Measurements from ENCODE around the gene DHDDS.

DHDDS gene

GRCh38 chr1:26459148-26459547 lies 27.0 kb downstream of the DHDDS start:
- no peak overlapping the region for H3K4me2 ChIP-seq (ENCODE audit: low read depth, low read length)

DNA sequence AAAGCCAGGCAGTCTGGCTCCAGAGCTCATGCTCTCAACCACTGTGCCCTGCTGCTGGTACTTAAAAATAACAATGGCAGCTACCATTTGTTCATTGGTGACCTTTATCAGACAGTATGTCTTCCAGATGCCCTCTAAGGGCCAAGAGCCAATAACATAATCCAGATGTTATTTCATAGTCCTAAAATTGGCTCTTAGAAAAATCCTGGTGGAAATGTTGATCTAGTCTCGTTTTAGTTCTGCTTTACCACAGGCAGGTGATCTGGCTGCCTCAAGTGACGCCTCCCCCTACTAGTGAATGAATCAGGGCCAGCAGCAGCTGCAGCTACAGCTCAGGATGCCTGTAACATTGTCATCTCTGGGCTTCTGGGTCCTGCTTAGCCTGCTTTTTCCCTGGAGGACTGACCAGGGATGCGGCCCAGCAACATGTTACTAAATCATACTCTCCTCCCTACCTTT lies 27.5 kb downstream of the DHDDS start:
- TF ChIP-seq, protein P1, sequence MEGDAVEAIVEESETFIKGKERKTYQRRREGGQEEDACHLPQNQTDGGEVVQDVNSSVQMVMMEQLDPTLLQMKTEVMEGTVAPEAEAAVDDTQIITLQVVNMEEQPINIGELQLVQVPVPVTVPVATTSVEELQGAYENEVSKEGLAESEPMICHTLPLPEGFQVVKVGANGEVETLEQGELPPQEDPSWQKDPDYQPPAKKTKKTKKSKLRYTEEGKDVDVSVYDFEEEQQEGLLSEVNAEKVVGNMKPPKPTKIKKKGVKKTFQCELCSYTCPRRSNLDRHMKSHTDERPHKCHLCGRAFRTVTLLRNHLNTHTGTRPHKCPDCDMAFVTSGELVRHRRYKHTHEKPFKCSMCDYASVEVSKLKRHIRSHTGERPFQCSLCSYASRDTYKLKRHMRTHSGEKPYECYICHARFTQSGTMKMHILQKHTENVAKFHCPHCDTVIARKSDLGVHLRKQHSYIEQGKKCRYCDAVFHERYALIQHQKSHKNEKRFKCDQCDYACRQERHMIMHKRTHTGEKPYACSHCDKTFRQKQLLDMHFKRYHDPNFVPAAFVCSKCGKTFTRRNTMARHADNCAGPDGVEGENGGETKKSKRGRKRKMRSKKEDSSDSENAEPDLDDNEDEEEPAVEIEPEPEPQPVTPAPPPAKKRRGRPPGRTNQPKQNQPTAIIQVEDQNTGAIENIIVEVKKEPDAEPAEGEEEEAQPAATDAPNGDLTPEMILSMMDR (IDR thresholded peaks at IDR 0.05; ENCODE audit: low read length), result no peak
- TF ChIP-seq EZH2 (optimal IDR thresholded peaks at IDR 0.05; ENCODE audit: low read depth, low read length) (no peak), EZH2phosphoT487 (IDR thresholded peaks at IDR 0.05; ENCODE audit: low read length) (no peak)
- H3K79me2 ChIP-seq (ENCODE audit: low read length), result no peaks in the 10 kb centered on the region
- no peak overlapping the region for H3K27ac ChIP-seq (ENCODE audit: low read length)
- no peaks in the 10 kb centered on the region for H3K4me1 ChIP-seq (ENCODE audit: low read length)
- H2AFZ ChIP-seq (ENCODE audit: low read length), result no peak overlapping the region
- H3K36me3 ChIP-seq (replicated peaks; ENCODE audit: insufficient read depth, low read length), result peaks cover 5% of the 10 kb centered on the region; the same call in 1 of the 2 replicates
- H3K27me3 ChIP-seq (replicated peaks; ENCODE audit: insufficient read depth, low read length), result no peaks in the 10 kb centered on the region
- DNase-seq, result no peak
- no peaks in the 10 kb centered on the region for H4K20me1 ChIP-seq (ENCODE audit: insufficient read depth, low read length)
- no peak overlapping the region for H3K4me2 ChIP-seq (ENCODE audit: low read depth, low read length)
- H3K4me3 ChIP-seq (ENCODE audit: low read length), result no peak overlapping the region
- no peaks in the 10 kb centered on the region for H3F3A ChIP-seq (ENCODE audit: insufficient read depth, low read length)
- H3K9me2 ChIP-seq (replicated peaks; ENCODE audit: insufficient read depth, low read length), result no peaks in the 10 kb centered on the region
- no peak overlapping the region for H3K9ac ChIP-seq (ENCODE audit: low read length)
- H3K9me3 ChIP-seq (replicated peaks; ENCODE audit: insufficient read depth, low read length), result no peaks in the 10 kb centered on the region

More at GRCh38 chr1:26459148-26459547, 27.0 kb downstream of the DHDDS start:
- no peak for TF ChIP-seq EZH2phosphoT487 (IDR thresholded peaks at IDR 0.05; ENCODE audit: low read length)
- no peak for TF ChIP-seq EZH2 (optimal IDR thresholded peaks at IDR 0.05; ENCODE audit: low read depth, low read length)
- TF ChIP-seq, protein P1 (IDR thresholded peaks at IDR 0.05; ENCODE audit: low read length), result no peak
- no peaks in the 10 kb centered on the region for H3K9me3 ChIP-seq (replicated peaks; ENCODE audit: insufficient read depth, low read length)
- no peaks in the 10 kb centered on the region for H3K79me2 ChIP-seq (ENCODE audit: low read length)
- DNase-seq, result no peak
- no peak overlapping the region for H2AFZ ChIP-seq (ENCODE audit: low read length)
- H3K4me3 ChIP-seq (ENCODE audit: low read length), result no peak overlapping the region
- H3K27ac ChIP-seq (ENCODE audit: low read length), result no peak overlapping the region
- no peaks in the 10 kb centered on the region for H4K20me1 ChIP-seq (ENCODE audit: insufficient read depth, low read length)
- H3K9me2 ChIP-seq (replicated peaks; ENCODE audit: insufficient read depth, low read length), result no peaks in the 10 kb centered on the region
- H3K4me1 ChIP-seq (ENCODE audit: low read length), result no peaks in the 10 kb centered on the region
- H3F3A ChIP-seq (ENCODE audit: insufficient read depth, low read length), result no peaks in the 10 kb centered on the region
- H3K27me3 ChIP-seq (replicated peaks; ENCODE audit: insufficient read depth, low read length), result no peaks in the 10 kb centered on the region
- H3K9ac ChIP-seq (ENCODE audit: low read length), result no peak overlapping the region
- peaks cover 5% of the 10 kb centered on the region; the same call in 1 of the 2 replicates for H3K36me3 ChIP-seq (replicated peaks; ENCODE audit: insufficient read depth, low read length)

DNA sequence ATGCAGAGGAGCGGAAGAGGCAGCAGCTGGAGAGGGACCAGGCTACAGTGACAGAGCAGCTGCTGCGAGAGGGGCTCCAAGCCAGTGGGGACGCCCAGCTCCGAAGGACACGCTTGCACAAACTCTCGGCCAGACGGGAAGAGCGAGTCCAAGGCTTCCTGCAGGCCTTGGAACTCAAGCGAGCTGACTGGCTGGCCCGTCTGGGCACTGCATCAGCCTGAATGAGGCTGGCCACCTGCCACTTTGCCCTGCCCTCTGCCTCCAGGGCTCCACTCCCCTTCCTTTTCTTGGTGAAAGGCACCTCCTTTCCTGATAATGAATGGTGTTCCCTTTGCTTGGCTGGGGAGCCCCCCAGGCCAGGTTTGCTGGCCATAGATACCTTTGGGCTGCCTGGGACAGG lies 36.8 kb downstream of the DHDDS start:
- Histone ChIP-seq H3K27me3 (replicated peaks; ENCODE audit: insufficient read depth, low read length) (no peaks in the 10 kb centered on the region), H3K36me3 (replicated peaks; ENCODE audit: insufficient read depth, low read length) (peaks cover 8% of the 10 kb centered on the region; the same call in 1 of the 2 replicates), H3K9me3 (replicated peaks; ENCODE audit: insufficient read depth, low read length) (no peaks in the 10 kb centered on the region), H3K4me2 (ENCODE audit: low read depth, low read length) (no peak overlapping the region), H3K4me1 (ENCODE audit: low read length) (peaks cover 16% of the 10 kb centered on the region), H4K20me1 (ENCODE audit: insufficient read depth, low read length) (peaks cover 8% of the 10 kb centered on the region), H3K79me2 (ENCODE audit: low read length) (peaks cover 9% of the 10 kb centered on the region), H3K9me2 (replicated peaks; ENCODE audit: insufficient read depth, low read length) (no peaks in the 10 kb centered on the region), H3K9ac (ENCODE audit: low read length) (no peak overlapping the region), H2AFZ (ENCODE audit: low read length) (no peak overlapping the region), H3K27ac (ENCODE audit: low read length) (no peak overlapping the region), H3F3A (ENCODE audit: insufficient read depth, low read length) (peaks cover 27% of the 10 kb centered on the region), H3K4me3 (ENCODE audit: low read length) (no peak overlapping the region)
- no peak for DNase-seq
- TF ChIP-seq, protein P1 (IDR thresholded peaks at IDR 0.05; ENCODE audit: low read length), result no peak
- TF ChIP-seq EZH2 (optimal IDR thresholded peaks at IDR 0.05; ENCODE audit: low read depth, low read length) (no peak), EZH2phosphoT487 (IDR thresholded peaks at IDR 0.05; ENCODE audit: low read length) (no peak)

Measured in MM.1S (cell line).